ENCODE data around the gene CLPTM1. TPM values are rescaled to one million over a fixed set of nuclear protein-coding genes. Genes with fewer than 3 reads are reported as not detected.

Gene CLPTM1
- total and polyA plus RNA-seq, 4 donors = 35.9 to 130 (median 85.3) TPM

DNA sequence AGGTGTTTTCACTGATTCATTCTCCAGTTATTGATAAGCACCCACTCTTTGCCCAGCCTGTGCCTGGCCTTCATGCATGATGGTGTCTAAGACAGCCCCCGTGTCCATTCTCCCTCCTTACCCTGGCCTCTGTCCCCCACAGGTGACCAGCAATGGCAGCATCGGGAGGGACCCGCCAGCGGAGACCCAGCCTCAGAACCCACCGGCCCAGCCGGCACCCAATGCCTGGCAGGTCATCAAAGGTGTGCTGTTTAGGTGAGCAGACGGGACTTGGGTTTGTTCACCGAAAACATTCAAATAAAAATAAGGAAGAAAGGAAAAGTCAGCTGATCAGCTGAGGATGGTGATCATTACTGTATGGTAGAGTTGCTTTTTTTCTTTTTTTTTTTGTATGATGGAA, 6.6 kb downstream of the CLPTM1 start:
- TF ChIP-seq, protein P1, sequence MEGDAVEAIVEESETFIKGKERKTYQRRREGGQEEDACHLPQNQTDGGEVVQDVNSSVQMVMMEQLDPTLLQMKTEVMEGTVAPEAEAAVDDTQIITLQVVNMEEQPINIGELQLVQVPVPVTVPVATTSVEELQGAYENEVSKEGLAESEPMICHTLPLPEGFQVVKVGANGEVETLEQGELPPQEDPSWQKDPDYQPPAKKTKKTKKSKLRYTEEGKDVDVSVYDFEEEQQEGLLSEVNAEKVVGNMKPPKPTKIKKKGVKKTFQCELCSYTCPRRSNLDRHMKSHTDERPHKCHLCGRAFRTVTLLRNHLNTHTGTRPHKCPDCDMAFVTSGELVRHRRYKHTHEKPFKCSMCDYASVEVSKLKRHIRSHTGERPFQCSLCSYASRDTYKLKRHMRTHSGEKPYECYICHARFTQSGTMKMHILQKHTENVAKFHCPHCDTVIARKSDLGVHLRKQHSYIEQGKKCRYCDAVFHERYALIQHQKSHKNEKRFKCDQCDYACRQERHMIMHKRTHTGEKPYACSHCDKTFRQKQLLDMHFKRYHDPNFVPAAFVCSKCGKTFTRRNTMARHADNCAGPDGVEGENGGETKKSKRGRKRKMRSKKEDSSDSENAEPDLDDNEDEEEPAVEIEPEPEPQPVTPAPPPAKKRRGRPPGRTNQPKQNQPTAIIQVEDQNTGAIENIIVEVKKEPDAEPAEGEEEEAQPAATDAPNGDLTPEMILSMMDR (IDR thresholded peaks at IDR 0.05; ENCODE audit: control extremely low read depth, extremely low read depth) = no peak
- H3K9ac ChIP-seq (ENCODE audit: insufficient read depth in 1 of 2, low read length in 2 of 2) = no peak overlapping the region
- H3K27ac ChIP-seq (ENCODE audit: low read depth in 1 of 2, low read length in 1 of 2) = no peak overlapping the region
- WGBS, 2 donors = 94% methylated on average over 8 of the region's 8 CpGs
- peaks cover 5 to 18% (median 12%) of the 10 kb centered on the region in 4 donors for H3K36me3 ChIP-seq (ENCODE audit: control insufficient read depth in 4 of 4, insufficient read depth in 4 of 4, low read length in 4 of 4)
- H3K27me3 ChIP-seq (ENCODE audit: control insufficient read depth in 3 of 3, insufficient read depth in 3 of 3, low read length in 2 of 3) = no peaks in the 10 kb centered on the region
- DNase-seq (no peak), ATAC-seq (ENCODE audit: insufficient read depth, low FRiP score) (no peak)
- peaks cover 0 to 1% (median 0%) of the 10 kb centered on the region in 5 donors for H3K4me1 ChIP-seq (ENCODE audit: control insufficient read depth in 5 of 5, insufficient read depth in 5 of 5, low read length in 5 of 5)
- no peaks in the 10 kb centered on the region for H3K9me3 ChIP-seq (ENCODE audit: control insufficient read depth in 4 of 4, insufficient read depth in 3 of 4, low read length in 3 of 4)
- no peak overlapping the region for H3K4me3 ChIP-seq

GRCh38 chr19:44968118-44968517, 12.9 kb downstream of the CLPTM1 start:
- Histone ChIP-seq H3K4me1 (ENCODE audit: control insufficient read depth in 5 of 5, insufficient read depth in 5 of 5, low read length in 5 of 5) (no peaks in the 10 kb centered on the region), H3K4me3 (no peak overlapping the region), H3K9ac (ENCODE audit: insufficient read depth in 1 of 2, low read length in 2 of 2) (no peak overlapping the region), H3K36me3 (ENCODE audit: control insufficient read depth in 4 of 4, insufficient read depth in 4 of 4, low read length in 4 of 4) (peaks cover 12 to 28% (median 19%) of the 10 kb centered on the region in 4 donors), H3K9me3 (ENCODE audit: control insufficient read depth in 4 of 4, insufficient read depth in 3 of 4, low read length in 3 of 4) (no peaks in the 10 kb centered on the region), H3K27ac (ENCODE audit: low read depth in 1 of 2, low read length in 1 of 2) (no peak overlapping the region), H3K27me3 (ENCODE audit: control insufficient read depth in 3 of 3, insufficient read depth in 3 of 3, low read length in 2 of 3) (no peaks in the 10 kb centered on the region)
- DNase-seq = no peak
- 93 to 97% methylated on average over 5 of the region's 5 CpGs for WGBS, 2 donors
- TF ChIP-seq, protein P1 (IDR thresholded peaks at IDR 0.05; ENCODE audit: control extremely low read depth, extremely low read depth) = no peak
- ATAC-seq (ENCODE audit: insufficient read depth, low FRiP score) = no peak

DNA sequence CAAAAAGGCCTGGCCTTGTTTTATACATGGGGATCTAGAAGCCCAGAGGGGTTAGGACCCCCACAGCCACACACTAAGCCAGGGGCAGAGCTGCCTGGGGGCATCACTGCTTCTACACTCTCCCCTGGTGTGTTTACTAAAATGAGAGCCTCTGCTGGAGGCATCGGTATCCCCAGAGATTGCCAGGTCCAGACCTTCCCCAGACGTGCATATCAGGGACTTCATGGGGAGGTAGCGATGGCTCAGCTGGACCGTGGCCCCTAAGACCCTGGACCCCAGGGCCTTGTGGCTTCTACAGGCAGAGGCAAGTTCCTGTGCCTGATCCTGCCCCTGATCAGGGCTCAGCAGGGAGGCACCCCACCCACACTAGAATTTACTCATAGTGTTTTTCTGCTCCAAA, 13.5 kb downstream of the CLPTM1 start:
- 92 to 93% methylated on average over 4 of the region's 4 CpGs for WGBS, 2 donors
- H3K36me3 ChIP-seq (ENCODE audit: control insufficient read depth in 4 of 4, insufficient read depth in 4 of 4, low read length in 4 of 4) = peaks cover 16 to 31% (median 21%) of the 10 kb centered on the region in 4 donors

More for the DNA sequence above, 13.5 kb downstream of the CLPTM1 start:
- no peaks in the 10 kb centered on the region for H3K27me3 ChIP-seq (ENCODE audit: control insufficient read depth in 3 of 3, insufficient read depth in 3 of 3, low read length in 2 of 3)
- no peak overlapping the region for H3K4me3 ChIP-seq
- no peak for ATAC-seq (ENCODE audit: insufficient read depth, low FRiP score)
- H3K9ac ChIP-seq (ENCODE audit: insufficient read depth in 1 of 2, low read length in 2 of 2) = no peak overlapping the region
- H3K4me1 ChIP-seq (ENCODE audit: control insufficient read depth in 5 of 5, insufficient read depth in 5 of 5, low read length in 5 of 5) = no peaks in the 10 kb centered on the region
- TF ChIP-seq, protein P1 (IDR thresholded peaks at IDR 0.05; ENCODE audit: control extremely low read depth, extremely low read depth) = no peak
- no peaks in the 10 kb centered on the region for H3K9me3 ChIP-seq (ENCODE audit: control insufficient read depth in 4 of 4, insufficient read depth in 3 of 4, low read length in 3 of 4)
- no peak overlapping the region for H3K27ac ChIP-seq (ENCODE audit: low read depth in 1 of 2, low read length in 1 of 2)
- DNase-seq = no peak

Data from lung (tissue), 12 donors.